H1 (cell line): ENCODE results near the gene DCAF6. TPM values are rescaled to one million over a fixed set of nuclear protein-coding genes. Genes with fewer than 3 reads are reported as not detected.

Experiments
- CTCF ChIA-PET: fragments of 300-600 bp; sonication (Branson Sonifier 250); formaldehyde crosslinking; loops from one replicate; lab custom pipeline; 2021; ENCODE audit not compliant: partially characterized antibody; lab: Charles Lee
- POLR2A ChIA-PET: fragments of 300-600 bp; sonication (Branson Sonifier 250); formaldehyde crosslinking; loops from one replicate; lab custom pipeline; 2021; ENCODE audit warnings: inconsistent platforms; ENCODE audit not compliant: partially characterized antibody; lab: Charles Lee
- DNase-seq, 2 experiments: peaks; one replicate each; pipeline versions ENCODE4 v3.0.0 to v3.0.0-alpha.2; 2010 to 2022; ENCODE audit warnings: low spot score in 2 of 2, low read depth in 1 of 2, mixed read lengths in 1 of 2
- FAIRE-seq: peaks from 2 replicates; lab custom pipeline; 2011; peaks lifted over from hg19 to GRCh38; lab: Jason Lieb, UNC
- H2AFZ ChIP-seq: 2 replicates; pipeline ENCODE4 v1.8.1; 2012; ENCODE audit warnings: low read length, inconsistent platforms
- H2AK5ac ChIP-seq: 2 replicates; pipeline ENCODE4 v1.6.1; 2013; ENCODE audit warnings: low read depth, low read length
- H2BK120ac ChIP-seq: replicated peaks from 2 replicates; pipeline ENCODE3; 2013; ENCODE audit warnings: low read depth, low read length, inconsistent platforms
- H2BK12ac ChIP-seq: 2 replicates; pipeline ENCODE4 v1.6.1; 2013; ENCODE audit warnings: low read depth, low read length
- H2BK15ac ChIP-seq: 2 replicates; pipeline ENCODE4 v1.6.1; 2013; ENCODE audit warnings: low read length
- H2BK20ac ChIP-seq: 2 replicates; pipeline ENCODE4 v1.6.1; 2013; ENCODE audit warnings: low read length
- H2BK5ac ChIP-seq: 2 replicates; pipeline ENCODE4 v1.6.1; 2013; ENCODE audit warnings: low read depth, low read length
- H3K14ac ChIP-seq: 2 replicates; pipeline ENCODE4 v1.6.1; 2013; ENCODE audit warnings: inconsistent platforms; ENCODE audit not compliant: insufficient read length
- H3K18ac ChIP-seq: 2 replicates; pipeline ENCODE4 v1.6.1; 2013; ENCODE audit warnings: low read length; ENCODE audit errors: extremely low read depth
- H3K23ac ChIP-seq: 2 replicates; pipeline ENCODE4 v1.6.1; 2013; ENCODE audit warnings: inconsistent platforms; ENCODE audit not compliant: insufficient read length
- H3K23me2 ChIP-seq: 2 replicates; pipeline ENCODE4 v1.6.1; 2013; ENCODE audit warnings: low read depth, low read length
- H3K27ac ChIP-seq: 2 replicates; pipeline ENCODE4 v1.6.1; 2011; ENCODE audit warnings: low read depth, low read length, inconsistent platforms
- H3K27me3 ChIP-seq, 4 experiments: replicated peaks in 1 of 4; 1 replicate in 1 of 4; 2 replicates in 3 of 4; pipeline versions ENCODE4 v1.6.1 to v1.8.1; 2011 to 2013; ENCODE audit warnings: low read length in 3 of 4, mild to moderate bottlenecking in 3 of 4, inconsistent platforms in 2 of 4, mixed read lengths in 2 of 4, moderate library complexity in 1 of 4; ENCODE audit not compliant: control insufficient read depth in 3 of 4, insufficient read depth in 3 of 4; ENCODE audit errors: extremely low read depth in 1 of 4
- H3K36me3 ChIP-seq, 4 experiments: 2 replicates each; pipeline versions ENCODE4 v1.6.1 to v1.8.1; 2011 to 2013; ENCODE audit warnings: mild to moderate bottlenecking in 4 of 4, low read length in 3 of 4, moderate library complexity in 2 of 4, control low read depth in 1 of 4, inconsistent platforms in 1 of 4; ENCODE audit not compliant: insufficient read depth in 4 of 4, control insufficient read depth in 2 of 4
- H3K4ac ChIP-seq: replicated peaks from 2 replicates; pipeline ENCODE3; 2013; ENCODE audit warnings: low read length, low read depth, mixed read lengths, inconsistent platforms; ENCODE audit not compliant: insufficient read length
- H3K4me1 ChIP-seq, 4 experiments: replicated peaks in 1 of 4; 1 replicate in 1 of 4; 2 replicates in 3 of 4; pipeline versions ENCODE4 v1.6.1 to v1.8.1; 2011 to 2013; ENCODE audit warnings: low read length in 3 of 4, inconsistent platforms in 2 of 4, mixed read lengths in 1 of 4; ENCODE audit not compliant: insufficient read depth in 4 of 4, control insufficient read depth in 3 of 4
- H3K4me2 ChIP-seq, 2 experiments: 2 replicates each; pipeline versions ENCODE4 v1.6.1 to v1.8.1; 2011 to 2013; ENCODE audit warnings: low read depth in 2 of 2, low read length in 2 of 2, control low read depth in 1 of 2, inconsistent platforms in 1 of 2, mild to moderate bottlenecking in 1 of 2; ENCODE audit not compliant: insufficient read depth in 1 of 2
- H3K4me3 ChIP-seq, 4 experiments: fragments of 200-600, 300-600 bp in 1 of 4; sonication (generic), shearing (Covaris generic), sonication (Bioruptor Twin) in 1 of 4; 2 replicates each; pipeline versions ENCODE4 v1.5.1 to v1.8.1; 2011 to 2016; ENCODE audit warnings: low read length in 4 of 4, low read depth in 3 of 4, control low read depth in 2 of 4, inconsistent platforms in 2 of 4, mild to moderate bottlenecking in 2 of 4, mixed read lengths in 1 of 4, moderate library complexity in 1 of 4; ENCODE audit not compliant: insufficient read depth in 2 of 4; ENCODE audit errors: extremely low read depth in 1 of 4
- H3K56ac ChIP-seq: replicated peaks from 2 replicates; pipeline ENCODE3; 2013; ENCODE audit warnings: low read depth, mild to moderate bottlenecking, mixed read lengths, low read length, inconsistent platforms; ENCODE audit not compliant: insufficient read length
- H3K79me1 ChIP-seq: 2 replicates; pipeline ENCODE4 v1.6.1; 2013; ENCODE audit warnings: low read depth, low read length, control low read depth
- H3K79me2 ChIP-seq, 2 experiments: 2 replicates each; pipeline versions ENCODE4 v1.6.1 to v1.8.1; 2012 to 2013; ENCODE audit warnings: low read length in 2 of 2, mild to moderate bottlenecking in 2 of 2, inconsistent platforms in 1 of 2; ENCODE audit not compliant: insufficient read depth in 2 of 2, control insufficient read depth in 1 of 2
- H3K9ac ChIP-seq, 4 experiments: replicated peaks in 1 of 4; 1 replicate in 1 of 4; 2 replicates in 3 of 4; pipeline versions ENCODE4 v1.6.1 to v1.8.1; 2011 to 2013; ENCODE audit warnings: low read depth in 3 of 4, low read length in 3 of 4, control low read depth in 2 of 4, mild to moderate bottlenecking in 2 of 4, moderate library complexity in 2 of 4, inconsistent platforms in 1 of 4; ENCODE audit errors: extremely low read depth in 1 of 4
- H3K9me3 ChIP-seq, 2 experiments: 2 replicates each; pipeline versions ENCODE4 v1.6.1 to v1.8.1; 2012 to 2013; ENCODE audit warnings: mild to moderate bottlenecking in 2 of 2, moderate library complexity in 2 of 2, control low read depth in 1 of 2, inconsistent platforms in 1 of 2, low read depth in 1 of 2, low read length in 1 of 2, mixed read lengths in 1 of 2; ENCODE audit not compliant: insufficient read depth in 2 of 2
- H4K20me1 ChIP-seq, 2 experiments: replicated peaks in 1 of 2; 2 replicates each; pipeline versions ENCODE3 to v1.8.1; 2011 to 2013; ENCODE audit warnings: inconsistent platforms in 2 of 2, low read length in 2 of 2, mild to moderate bottlenecking in 1 of 2; ENCODE audit not compliant: insufficient read depth in 2 of 2, control insufficient read depth in 1 of 2
- H4K5ac ChIP-seq: 2 replicates; pipeline ENCODE4 v1.6.1; 2013; ENCODE audit warnings: low read length, low read depth, mixed read lengths, inconsistent platforms; ENCODE audit not compliant: insufficient read length
- H4K8ac ChIP-seq: 2 replicates; pipeline ENCODE4 v1.8.0; 2013; ENCODE audit warnings: mild to moderate bottlenecking, moderate library complexity, low read length, inconsistent platforms; ENCODE audit not compliant: insufficient read depth; ENCODE audit errors: extremely low read depth
- H4K91ac ChIP-seq: replicated peaks from 2 replicates; pipeline ENCODE3; 2013; ENCODE audit warnings: low read length, mixed read lengths, inconsistent platforms; ENCODE audit not compliant: insufficient read length
- SIX5 ChIP-seq: IDR thresholded peaks from 2 replicates; pipeline ENCODE4 v1.6.1; 2011; ENCODE audit warnings: mild to moderate bottlenecking, low read depth, low read length
- WGBS, 2 experiments: shearing (Covaris generic) in 1 of 2; methylation state at CpG; one replicate each; pipeline versions ENCODE4 v1.1.6 to v1.1.7; 2013 to 2015; ENCODE audit warnings: low lambda C conversion rate in 2 of 2, mixed read lengths in 2 of 2, inconsistent platforms in 1 of 2, low coverage in 1 of 2, missing lambda C conversion rate in 1 of 2; ENCODE audit not compliant: insufficient replicate concordance in 2 of 2, insufficient coverage in 1 of 2, insufficient read length in 1 of 2; ENCODE audit errors: extremely low coverage in 1 of 2, missing lambda C conversion rate in 1 of 2; 5-methylcytosine and 5-hydroxymethylcytosine counted together
- polyA plus RNA-seq, 7 experiments: library from polyadenylated mRNA; depleted of rRNA in 3 of 7; stranded (reverse) in 5 of 7; unstranded in 2 of 7; fragments of >200 nt in 5 of 7; fragments of 200-250 nt in 2 of 7; gene quantifications; 1 replicate in 5 of 7; 2 replicates in 1 of 7; 4 replicates in 1 of 7; pipeline versions ENCODE4 v1.2.1 to v1.2.3, GENCODE V29; 2011 to 2013; ENCODE audit warnings: missing spikeins in 2 of 7, mixed read lengths in 2 of 7
- total RNA-seq: library from RNA; stranded (reverse); fragmentation: NEBNext Ultra II Directional; extraction: Animal tissue kit (Norgen Biotek cat#: 25700); gene quantifications from 2 replicates; pipeline ENCODE4 v1.2.1, GENCODE V29; 2021

The DCAF6 gene
- total and polyA plus RNA-seq, 2 of the 8 experiments (the other 6 are each of a cell fraction or from before 2014, with no cell fraction given), result 12.3 to 17.4 TPM

DNA sequence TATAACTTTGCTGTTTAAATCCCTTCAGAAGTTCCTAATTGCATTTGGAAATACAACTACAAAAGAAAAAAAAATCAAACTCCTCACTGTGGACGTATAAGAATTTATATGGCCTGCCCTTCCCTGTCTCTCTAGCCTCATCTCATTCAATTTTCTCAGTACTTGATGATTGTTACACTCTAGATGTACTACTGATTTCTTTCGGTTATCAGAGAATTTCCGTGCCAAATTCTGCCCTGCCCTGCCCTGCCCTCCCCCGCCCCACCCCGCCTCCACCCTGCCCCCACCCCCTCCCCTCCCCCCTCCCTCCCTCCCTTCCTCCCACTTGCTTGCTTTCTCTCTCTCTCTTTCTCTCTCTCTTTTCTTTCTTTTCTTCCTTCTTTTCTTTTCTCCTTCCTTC is 72.1 kb downstream of the DCAF6 start:
- 82% methylated on average over 3 of the region's 5 CpGs; no CpG with 5 or more reads in 1 of the 2 experiments for WGBS, 2 experiments
- CTCF ChIA-PET, result interaction anchor here (0.7 kb wide), 1 partner anchor 147 kb away, joined by 3 read pairs; no protein-coding TSS in a partner anchor
- H3K23me2 ChIP-seq, result no peaks in the 10 kb centered on the region
- POLR2A ChIA-PET, result no interaction called here
- H2AFZ ChIP-seq, result no peak overlapping the region
- H2BK12ac ChIP-seq, result no peak overlapping the region
- no peak overlapping the region for H4K91ac ChIP-seq
- H3K79me1 ChIP-seq, result no peaks in the 10 kb centered on the region
- H3K27ac ChIP-seq, result no peak overlapping the region
- H2BK120ac ChIP-seq, result no peak overlapping the region
- H3K27me3 ChIP-seq, result no peaks in the 10 kb centered on the region
- peaks cover 0 to 8% (median 5%) of the 10 kb centered on the region in 4 experiments; a peak in 5 of 8 replicates for H3K36me3 ChIP-seq
- H3K18ac ChIP-seq, result no peak overlapping the region
- no peaks in the 10 kb centered on the region for H3K4me1 ChIP-seq
- DNase-seq (no peak), FAIRE-seq (no peak)
- H3K4ac ChIP-seq, result no peak overlapping the region
- no peak overlapping the region for H3K4me3 ChIP-seq
- no peak overlapping the region for H4K5ac ChIP-seq
- no peak overlapping the region for H2BK15ac ChIP-seq
- H4K20me1 ChIP-seq, result no peaks in the 10 kb centered on the region
- no peak overlapping the region for H3K9ac ChIP-seq
- H3K23ac ChIP-seq, result no peak overlapping the region
- no peak overlapping the region for H3K56ac ChIP-seq
- no peak overlapping the region for H3K4me2 ChIP-seq
- no peaks in the 10 kb centered on the region for H3K9me3 ChIP-seq
- H2BK20ac ChIP-seq, result no peak overlapping the region
- H4K8ac ChIP-seq, result no peak overlapping the region
- H3K14ac ChIP-seq, result no peak overlapping the region
- no peak overlapping the region for H2AK5ac ChIP-seq
- H2BK5ac ChIP-seq, result no peak overlapping the region
- H3K79me2 ChIP-seq, result no peaks in the 10 kb centered on the region
- no peak for TF ChIP-seq SIX5
